ENCODE measurements around the gene SNRPD2.
"Not testable (repeated sequence)": the region's sequence is repeated elsewhere in the genome, so short reads cannot be mapped to it uniquely, and the experiment has no call there.

SNRPD2 gene

DNA sequence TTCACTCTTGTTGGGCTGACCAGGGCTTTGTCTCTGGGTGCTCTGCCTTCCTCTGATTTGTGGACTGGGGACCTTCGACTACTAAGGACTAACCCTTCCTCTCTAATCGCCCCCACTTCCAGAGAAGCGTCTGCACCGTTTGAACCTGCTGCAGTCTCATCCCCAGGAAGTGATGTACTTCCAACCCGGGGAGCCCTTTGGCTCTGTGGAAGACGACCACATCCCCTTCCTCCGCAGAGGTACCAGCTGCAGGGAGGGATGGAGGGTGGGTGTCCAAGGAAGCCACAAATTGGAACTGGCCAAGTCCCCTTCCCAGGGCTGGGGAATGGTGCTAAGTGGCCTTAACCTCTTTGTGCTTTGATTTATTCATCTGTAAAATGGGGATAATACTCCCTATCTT is 9.9 kb upstream of the SNRPD2 start:
- DNase-seq, result no peak

DNA sequence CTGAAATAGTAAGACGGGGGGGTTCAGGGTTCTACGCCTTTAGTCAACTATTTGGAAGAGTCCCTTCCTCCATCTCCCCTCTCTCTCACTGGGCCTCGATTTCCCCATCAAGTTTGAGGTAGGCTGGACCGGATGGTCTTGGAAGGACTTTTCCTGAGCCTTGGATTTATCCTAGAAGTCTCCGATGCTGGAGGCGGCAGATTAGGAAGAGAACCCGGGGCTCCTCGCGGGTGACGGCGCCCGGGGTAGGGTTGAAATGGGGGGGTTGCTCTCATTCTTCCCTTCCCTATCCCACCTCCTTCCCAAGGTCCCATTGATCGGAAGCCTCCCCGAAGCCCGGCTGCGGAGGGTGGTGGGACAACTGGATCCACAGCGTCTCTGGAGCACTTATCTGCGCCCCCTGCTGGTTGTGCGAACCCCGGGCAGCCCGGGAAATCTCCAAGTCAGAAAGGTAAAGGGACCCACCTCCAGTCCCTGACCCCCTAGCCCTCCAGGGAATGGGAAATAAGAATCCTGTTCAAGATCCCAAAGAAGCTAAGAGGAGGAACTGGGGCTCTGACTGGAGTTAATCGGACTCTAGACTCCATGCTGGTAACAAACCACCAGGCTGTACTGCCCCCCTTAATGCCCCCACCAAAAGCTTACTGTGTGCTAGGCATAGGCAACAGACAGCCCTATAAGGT is 1.5 kb upstream of the SNRPD2 start:
- DNase-seq, result peak; percentile 32 to 51

DNA sequence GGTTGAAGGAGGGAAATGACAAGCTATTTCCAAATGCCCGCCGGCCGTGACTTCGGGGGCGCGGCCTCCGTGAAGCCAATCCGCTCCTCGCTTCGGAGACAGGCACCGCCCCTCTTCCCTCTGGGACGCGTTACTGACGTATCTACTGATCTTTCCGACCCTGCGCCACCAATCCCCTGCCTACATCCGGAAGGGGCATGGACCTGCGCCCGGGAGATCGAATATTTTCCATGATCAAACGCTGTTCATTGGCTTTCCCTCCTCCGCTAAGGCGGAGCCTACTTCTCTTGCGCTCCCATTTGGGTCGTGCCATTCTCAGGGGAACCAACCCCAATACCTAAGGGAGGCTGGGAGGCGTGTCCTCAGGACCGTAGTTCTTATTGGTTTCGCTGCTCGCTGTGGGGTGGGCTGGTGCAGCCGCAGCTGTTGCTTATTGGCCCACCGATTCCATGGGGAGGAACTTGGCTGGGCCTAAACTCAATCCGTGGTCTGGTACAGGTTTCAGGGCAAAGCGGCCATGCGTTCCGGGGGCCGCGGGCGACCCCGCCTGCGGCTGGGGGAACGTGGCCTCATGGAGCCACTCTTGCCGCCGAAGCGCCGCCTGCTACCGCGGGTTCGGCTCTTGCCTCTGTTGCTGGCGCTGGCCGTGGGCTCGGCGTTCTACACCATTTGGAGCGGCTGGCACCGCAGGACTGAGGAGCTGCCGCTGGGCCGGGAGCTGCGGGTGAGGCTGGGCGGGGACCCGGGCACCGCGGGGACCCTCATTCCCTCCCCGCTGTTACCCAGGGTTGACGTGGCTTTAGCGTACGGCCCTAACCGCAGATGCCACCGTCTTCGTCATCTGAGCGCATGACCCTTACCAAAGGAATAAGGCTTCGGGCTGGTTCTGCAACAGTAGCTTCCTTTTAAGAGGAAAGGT is 693 bp upstream of the SNRPD2 start, which contains the start of gene QPCTL:
TSS of gene QPCTL (plus strand) at position 480 of the 919 bp plus-strand sequence. CDS start at position 518, 38 bp downstream.
- DNase-seq, result peak; percentile 99 to 100

DNA sequence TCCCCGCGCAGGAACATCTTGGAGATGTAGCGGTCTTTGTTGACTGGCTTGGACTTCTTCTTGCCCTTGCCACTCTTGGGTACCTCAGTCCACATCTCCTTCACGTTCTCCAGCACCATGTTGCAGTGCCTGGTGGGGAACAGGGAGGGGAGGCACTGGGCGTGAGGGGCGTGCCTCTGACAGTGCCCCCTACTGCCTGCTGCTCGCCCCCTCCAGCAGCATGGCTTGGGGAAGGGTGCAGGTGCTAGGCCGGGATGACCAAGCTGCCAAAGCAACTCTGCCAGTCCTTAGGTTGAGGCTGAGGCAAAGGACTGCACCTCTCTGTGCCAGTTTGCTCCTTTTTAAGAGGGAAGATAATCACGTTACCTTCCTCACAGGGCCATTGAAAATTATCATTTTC is 4.2 kb downstream of the SNRPD2 start:
- no peak for DNase-seq

DNA sequence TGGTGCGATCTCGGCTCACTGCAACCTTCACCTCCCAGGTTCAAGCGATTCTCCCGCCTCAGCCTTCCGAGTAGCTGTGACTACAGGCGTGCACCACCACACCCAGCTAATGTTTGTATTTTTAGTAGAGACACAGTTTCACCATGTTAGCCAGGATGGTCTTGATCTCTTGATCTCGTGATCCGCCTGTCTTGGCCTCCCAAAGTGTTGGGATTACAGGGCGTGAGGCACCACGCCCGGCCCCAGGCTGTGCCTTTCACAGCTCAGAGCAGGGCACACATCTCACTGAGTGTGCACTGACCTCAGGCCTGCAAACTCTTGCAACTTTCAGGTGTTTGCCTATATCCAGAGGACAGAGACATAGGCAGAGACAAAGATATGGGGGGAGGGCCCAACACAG is 6.7 kb downstream of the SNRPD2 start:
- DNase-seq, result not testable (repeated sequence)

DNA sequence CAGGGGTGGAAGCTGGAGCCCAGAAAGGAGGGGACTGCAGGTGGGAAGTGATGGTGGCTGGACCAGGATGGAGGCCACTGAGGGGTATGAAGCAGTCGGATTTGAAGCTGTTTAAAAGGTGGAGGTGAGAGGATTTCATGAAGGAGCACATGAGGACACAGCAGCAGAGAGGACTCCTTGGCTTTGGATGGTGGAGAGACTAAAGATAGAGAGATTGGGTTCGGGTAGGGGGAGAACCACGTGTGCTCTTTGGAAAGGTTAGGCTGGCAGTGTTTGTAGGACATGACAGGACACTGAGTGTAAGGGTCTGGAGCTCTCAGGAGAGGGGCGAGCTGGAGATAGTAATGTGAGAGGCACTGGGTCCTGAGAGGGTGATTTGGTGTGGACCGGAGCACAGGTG is 8.8 kb downstream of the SNRPD2 start:
- no peak for DNase-seq

DNA sequence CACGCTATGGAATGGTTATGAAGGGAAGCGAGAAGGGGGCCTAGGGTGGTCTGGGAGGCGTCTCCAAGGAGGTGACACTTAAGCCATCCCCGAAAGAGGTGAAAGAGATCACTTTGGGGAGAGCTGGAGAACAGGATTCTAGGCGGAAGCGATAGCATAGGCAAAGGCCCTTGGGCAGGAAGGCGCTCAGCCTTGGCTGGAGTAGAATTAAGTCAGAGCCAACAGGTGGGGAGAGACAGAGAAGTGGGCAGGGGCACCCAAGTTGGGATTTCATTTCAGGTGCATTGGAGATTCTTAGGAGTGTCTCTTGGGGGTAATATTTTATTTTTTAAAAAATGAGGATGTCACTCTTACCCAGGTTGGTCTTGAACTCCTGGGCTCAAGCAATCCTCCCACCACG is 9.6 kb downstream of the SNRPD2 start:
- no peak for DNase-seq

DNA sequence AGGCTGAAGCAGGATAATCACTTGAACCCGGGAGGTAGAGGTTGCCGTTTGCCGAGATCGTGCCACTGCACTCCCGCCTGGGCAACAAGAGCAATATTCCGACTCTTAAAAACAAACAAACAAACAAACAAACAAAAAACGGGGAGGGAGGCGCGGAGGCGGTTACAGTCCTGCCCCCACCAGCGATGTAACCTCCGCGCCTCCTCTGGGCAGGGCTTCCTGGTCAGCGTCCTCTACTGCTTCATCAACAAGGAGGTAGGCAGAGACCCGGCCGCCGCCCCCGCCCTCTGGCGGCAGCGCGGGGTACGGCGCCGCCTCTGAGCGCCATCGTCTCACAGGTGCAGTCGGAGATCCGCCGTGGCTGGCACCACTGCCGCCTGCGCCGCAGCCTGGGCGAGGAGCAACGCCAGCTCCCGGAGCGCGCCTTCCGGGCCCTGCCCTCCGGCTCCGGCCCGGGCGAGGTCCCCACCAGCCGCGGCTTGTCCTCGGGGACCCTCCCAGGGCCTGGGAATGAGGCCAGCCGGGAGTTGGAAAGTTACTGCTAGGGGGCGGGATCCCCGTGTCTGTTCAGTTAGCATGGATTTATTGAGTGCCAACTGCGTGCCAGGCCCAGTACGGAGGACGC is 10.2 kb downstream of the SNRPD2 start:
- DNase-seq, result peak; percentile 46 to 70

DNA sequence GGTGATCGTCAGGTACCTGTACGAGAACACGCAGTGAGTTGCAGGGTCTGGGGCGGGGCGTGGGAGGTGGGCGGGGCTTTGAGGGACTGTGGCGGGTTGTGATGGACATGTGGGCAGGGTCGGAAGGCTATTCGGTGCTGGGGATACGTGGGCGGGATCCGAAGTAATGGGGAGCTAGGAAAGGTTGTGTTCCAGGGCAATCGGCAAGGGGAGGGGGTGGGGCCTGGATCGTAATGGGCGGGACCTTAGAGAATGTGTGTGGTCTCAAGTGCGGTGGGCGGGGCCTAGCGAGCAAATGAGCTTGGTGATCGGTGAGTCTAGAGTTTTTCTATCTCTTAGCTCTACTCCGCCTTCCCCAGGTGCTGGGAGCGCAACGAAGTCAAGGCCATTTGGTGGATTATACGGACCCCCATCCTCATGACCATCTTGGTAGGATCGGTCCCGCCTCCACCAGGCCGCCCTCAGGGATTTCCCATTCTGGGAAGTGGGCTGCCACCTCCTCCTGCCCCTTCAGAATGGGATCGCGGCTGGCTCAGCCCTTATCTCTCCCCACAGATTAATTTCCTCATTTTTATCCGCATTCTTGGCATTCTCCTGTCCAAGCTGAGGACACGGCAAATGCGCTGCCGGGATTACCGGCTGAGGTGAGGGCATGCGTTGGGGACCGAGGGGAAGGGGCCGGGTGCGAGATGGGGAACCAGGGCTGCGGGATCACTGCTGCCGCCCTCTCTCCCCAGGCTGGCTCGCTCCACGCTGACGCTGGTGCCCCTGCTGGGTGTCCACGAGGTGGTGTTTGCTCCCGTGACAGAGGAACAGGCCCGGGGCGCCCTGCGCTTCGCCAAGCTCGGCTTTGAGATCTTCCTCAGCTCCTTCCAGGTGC is 14.2 kb downstream of the SNRPD2 start:
- peak; percentile 90 to 95 for DNase-seq

DNA sequence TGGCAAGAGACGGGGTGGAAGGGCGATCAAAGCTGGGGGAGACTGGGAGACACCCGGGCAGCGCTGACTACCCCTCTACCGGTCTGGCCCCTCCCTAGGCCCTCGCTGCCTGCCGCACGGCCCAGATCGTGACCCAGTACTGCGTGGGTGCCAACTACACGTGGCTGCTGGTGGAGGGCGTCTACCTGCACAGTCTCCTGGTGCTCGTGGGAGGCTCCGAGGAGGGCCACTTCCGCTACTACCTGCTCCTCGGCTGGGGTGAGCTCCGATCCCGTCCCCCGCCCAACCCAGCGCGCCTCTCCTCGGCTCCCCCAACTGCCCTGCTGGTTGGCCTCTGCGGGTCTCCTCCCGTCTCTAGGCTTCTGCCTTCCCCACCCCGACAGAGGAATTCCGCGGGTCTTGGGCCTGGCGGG is 14.9 kb downstream of the SNRPD2 start:
- DNase-seq, result no peak

DNA sequence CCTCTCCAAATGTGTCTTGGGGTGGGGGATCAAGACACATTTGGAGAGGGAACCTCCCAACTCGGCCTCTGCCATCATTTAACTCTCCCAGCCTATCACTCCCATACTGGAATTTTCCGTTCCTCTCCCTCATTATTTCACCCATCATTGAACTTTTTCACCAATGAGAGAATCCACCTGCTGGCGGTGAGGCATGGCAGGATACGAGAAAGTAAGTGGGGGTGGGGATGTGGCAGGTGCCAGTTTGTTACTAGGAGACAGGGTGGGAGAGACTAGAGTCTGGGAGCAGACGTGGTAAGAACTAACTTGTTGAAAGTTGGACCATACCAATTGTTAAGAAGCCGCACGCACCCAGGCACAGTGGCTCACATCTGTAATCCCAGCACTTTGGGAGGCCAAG is 16.8 kb downstream of the SNRPD2 start:
- DNase-seq, result peak in 1 of 2 experiments; percentile 29

DNA sequence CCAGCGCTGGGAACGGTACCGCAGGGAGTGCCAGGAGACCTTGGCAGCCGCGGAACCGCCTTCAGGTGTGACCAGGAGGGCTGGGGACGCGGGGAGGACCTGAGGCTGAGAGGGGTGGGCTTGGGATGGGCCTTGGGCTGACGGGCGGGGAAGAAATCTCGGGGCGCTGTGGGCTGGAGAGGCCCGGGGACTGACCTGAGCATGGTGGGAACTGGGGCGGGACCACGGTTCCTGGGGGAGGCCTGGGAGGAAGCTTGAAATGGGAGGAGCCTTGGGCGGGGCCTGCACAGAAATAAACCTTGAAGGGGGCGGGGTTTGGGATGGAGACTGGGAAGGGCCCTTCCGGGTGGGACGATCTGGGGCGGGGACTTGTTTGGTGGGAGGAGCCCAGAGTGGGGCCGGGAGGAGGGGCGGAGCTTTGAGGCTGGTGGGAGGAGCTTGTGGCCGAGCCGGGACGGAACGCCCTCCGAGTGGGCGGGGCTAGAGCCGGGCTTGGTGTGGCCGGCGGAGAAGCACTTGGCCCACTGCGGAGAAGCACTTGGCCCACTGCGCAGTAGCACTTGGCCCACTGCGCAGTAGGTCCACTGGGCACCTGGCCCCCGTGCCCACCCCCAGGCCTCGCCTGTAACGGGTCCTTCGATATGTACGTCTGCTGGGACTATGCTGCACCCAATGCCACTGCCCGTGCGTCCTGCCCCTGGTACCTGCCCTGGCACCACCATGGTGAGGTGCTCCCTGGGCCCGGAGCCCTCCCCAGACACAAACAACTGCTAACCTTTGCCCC is 20.9 kb downstream of the SNRPD2 start:
- peak; percentile 85 to 93 for DNase-seq

DNA sequence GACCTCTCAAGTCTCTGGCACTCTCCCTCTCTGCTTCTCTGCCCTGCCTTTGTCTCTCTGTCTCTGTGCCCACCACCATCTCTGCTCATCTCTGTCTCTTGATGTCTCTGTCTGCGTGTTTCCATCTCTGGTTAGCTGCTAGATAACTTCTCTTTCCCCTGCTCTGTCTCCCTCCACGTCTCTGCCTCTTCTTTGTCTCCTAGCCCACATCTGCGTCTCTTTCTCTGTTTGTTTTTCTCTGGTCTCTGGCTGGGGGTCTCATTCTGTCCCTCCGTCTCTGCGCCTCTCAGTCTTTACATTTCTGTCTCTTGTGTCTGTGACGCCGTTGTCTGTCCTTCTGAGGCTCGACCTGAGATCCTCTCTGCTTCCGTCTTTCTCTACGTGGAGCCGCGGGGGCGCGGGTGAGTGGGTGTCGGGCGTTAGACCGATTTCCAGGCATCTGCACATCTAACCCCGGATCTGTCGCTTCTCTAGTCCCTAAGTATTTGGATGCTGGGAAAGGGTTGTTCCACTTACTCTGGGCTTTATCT is 23.3 kb downstream of the SNRPD2 start:
- DNase-seq, result no peak

DNA sequence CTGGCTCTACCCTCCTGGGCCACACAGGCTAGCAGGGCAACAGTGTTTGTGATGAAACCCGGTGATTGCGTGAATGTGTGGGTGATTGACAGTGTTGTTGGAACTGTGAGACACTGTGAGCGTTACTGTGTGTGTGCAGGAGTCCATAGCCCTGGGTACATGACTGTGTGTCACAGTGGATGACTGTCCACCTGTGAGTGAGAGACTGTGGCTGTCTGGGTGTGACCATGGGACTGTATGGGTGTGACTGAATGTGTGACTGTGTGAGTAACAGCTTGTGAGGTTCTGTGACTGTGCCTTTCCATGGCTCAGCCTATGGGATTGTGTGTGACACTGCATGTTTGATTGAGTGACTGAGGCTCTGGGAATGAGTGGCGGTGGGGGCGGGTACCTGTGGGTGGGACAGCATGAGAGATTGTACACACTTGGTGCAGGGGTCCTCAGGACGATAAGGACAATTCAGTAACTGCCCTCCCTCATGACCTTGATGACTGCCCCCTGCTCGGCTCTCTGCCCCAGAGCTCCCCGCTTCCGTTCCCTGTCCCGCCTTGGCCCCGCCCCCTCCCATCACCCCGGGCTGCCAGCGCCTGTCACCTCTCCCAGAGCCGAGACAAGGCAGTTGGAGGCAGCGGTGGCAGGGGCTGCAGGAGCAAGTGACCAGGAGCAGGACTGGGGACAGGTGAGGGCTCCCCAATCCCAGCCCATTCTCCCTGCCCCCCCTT is 24.0 kb downstream of the SNRPD2 start, which contains the start of gene GIPR:
TSS of gene GIPR (plus strand) at position 602 of the 722 bp plus-strand sequence. CDS start 1,300 bp downstream, outside the sequence.
- peak in 1 of 2 experiments; percentile 26 for DNase-seq

DNA sequence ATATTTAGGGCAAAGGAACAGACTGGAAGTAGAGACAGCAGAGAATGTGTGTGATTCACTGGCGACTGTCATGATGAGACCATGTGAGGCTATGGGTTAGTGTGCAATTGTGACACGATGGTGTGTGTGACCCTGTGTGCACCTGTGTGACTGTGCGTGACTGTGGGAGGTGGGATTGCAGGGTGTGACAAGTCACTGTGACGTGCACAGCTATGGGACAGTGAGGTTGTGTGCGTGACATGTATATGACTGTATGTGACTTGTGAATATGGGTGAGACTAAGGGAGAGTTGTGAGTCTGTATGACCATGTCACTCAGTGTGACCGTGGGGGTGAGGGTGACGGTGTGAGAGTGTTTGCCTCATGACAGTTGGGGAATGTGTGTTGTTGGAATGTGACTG is 27.2 kb downstream of the SNRPD2 start:
- no peak for DNase-seq

DNA sequence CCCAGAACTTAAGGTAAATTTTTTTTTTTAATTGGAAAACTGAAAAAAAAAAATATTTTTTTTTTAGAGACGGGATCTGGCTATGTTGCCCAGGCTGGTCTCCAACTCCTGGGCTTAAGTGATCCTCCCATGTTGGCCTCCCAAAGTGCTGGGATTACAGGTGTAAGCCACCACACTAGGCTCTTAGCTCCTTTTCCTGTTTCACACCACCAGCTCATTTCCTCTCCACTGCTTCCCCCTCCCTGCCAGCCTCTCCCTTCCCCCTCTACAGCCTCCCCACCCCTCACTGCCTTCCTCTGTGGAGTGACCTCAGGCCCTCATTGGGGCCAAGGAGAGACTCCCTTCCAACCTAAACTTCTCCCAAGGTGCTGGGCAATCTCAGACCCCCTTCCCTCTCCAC is 28.0 kb downstream of the SNRPD2 start:
- DNase-seq, result no peak

DNA sequence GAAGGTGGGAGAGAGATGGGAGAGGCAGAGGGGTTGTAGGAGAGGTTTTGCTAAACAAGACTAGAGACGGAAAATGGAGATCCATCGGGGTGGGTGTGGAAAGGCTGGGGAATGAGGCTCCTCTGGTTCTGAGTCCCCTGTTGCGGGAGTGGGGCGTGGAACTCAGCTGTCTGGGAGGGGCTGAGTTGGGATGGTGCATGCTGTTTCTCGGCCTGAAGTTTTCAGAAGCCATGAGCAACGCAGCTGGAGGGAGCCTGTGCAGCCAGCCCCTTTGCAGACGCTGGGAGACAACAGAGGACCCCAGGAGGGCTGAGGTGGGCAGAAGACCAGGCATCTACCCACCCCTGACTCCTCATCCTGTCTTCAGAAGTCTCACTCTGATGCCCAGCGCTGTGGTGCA is 31.1 kb downstream of the SNRPD2 start:
- no peak for DNase-seq

DNA sequence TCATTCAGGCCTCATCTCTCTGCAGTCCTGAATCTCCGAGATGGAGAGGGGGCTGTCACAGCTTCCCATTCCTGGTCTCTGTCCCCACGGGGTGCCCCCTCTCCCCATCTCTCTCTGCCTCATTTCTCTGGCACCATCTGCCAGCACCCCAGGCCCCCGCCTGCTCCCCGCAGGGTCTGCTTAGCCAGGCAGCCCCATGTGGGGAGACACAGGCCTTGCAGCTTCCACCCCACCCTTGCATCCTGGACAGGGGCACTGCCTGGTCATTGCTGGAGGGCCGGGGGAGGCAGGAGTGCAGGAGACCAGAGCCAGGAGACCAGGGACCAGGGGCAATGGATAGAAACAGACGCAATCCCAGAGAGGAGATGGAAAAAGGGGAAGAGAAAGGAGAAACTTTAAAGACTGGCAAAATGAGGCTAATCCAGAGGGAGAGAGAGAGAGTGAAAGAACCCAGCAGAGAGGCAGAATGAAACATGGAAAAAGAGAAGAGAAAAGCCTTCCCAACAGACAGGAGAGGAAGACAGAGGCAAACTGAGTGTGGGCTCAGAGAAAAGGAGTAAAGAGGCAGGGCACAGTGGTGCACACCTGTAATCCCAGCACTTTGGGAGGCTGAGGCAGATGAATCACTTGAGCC is 32.5 kb downstream of the SNRPD2 start:
- no peak for DNase-seq

DNA sequence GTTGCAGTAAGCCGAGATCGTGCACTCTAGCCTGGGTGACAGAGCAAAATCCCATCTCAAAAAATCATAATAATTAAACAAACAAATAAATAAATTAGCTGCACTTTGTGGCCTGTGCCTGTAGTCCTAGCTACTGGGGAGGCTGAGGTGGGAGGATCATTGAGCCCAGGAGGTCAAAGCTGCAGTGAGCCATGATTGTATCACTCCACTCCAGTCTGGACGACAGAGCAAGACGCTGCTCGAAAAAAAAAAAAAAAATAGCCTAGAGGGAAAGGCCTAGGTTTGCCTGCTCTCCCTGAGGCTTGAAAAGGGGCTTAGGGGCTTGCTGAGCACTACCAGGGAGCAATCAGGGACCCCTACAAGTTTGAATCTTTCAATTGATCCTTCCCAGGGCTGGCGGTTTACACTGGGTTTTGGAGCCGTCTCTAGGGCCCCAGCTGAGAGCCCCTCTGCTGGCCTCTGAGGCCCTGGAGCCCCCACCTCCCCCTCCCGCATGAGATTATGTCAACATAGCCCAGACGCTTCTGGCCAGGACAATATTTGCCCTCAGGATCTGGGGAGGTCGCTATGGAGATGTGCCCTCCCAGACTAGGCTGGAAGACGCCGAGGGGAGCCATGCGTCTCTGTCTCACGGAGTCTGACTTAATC is 34.1 kb downstream of the SNRPD2 start:
- DNase-seq, result no peak

DNA sequence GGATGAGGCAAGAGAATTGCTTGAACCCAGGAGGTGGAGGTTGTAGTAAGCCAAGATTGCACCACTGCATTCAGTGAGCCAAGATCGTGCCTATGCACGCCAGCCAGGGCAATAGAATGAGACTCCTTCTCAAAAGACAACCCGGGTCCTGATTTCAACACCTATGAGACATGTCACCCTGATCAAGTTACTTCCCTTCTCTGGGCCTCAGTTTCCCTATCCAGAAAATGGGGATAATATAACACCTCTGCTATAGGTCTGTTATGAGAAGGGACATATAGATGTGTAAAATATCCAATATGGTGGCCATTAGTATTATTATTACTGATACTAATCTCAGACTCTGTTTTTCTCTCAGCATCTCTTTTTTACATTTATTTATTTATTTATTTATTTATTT is 36.7 kb downstream of the SNRPD2 start:
- no peak for DNase-seq
